GM18907 (cell line): ENCODE measurements around the gene RHOXF1.
"Not testable (repeated sequence)": the region's sequence is repeated elsewhere in the genome, so short reads cannot be mapped to it uniquely, and the experiment has no call there.

Experiments
- ATAC-seq: cut with Tn5 transposase; IDR thresholded peaks from one replicate; pipeline ENCODE4 v1.9.1; 2021; ENCODE audit warnings: mild to moderate bottlenecking, moderate library complexity; ENCODE audit not compliant: unreplicated experiment

Gene RHOXF1

GRCh38 chrX:120087289-120088017, 28.3 kb downstream of the RHOXF1 start:
- no peak for ATAC-seq

- ATAC-seq = not testable (repeated sequence)
Measured at GRCh38 chrX:120085553-120086185, 30.0 kb downstream of the RHOXF1 start.

- not testable (repeated sequence) for ATAC-seq
Measured at GRCh38 chrX:120077590-120077989, 38.1 kb downstream of the RHOXF1 start, which contains the start of gene RHOXF2B. RHOXF2B (minus strand) TSS chrX:120077690; CDS start chrX:120077552, 138 bp downstream.

GRCh38 chrX:120066169-120066568, 49.5 kb downstream of the RHOXF1 start:
- ATAC-seq = not testable (repeated sequence)
